ENCODE data around the gene TNFRSF17. TPM values are rescaled to one million over a fixed set of nuclear protein-coding genes. Genes with fewer than 3 reads are reported as not detected.
"Not testable (repeated sequence)": the region's sequence is repeated elsewhere in the genome, so short reads cannot be mapped to it uniquely, and the experiment has no call there.

Gene TNFRSF17
- total RNA-seq, 2 donors from 2014 or later: not detected

GRCh38 chr16:11966173-11966572 lies 1.2 kb downstream of the TNFRSF17 start:
- H3K27me3 Mint-ChIP-seq (ENCODE audit: insufficient read depth): no peaks in the 10 kb centered on the region
- no peaks in the 10 kb centered on the region for H3K4me1 Mint-ChIP-seq
- no peaks in the 10 kb centered on the region for H3K9me3 ChIP-seq (ENCODE audit: control insufficient read depth, low read length)
- no peak overlapping the region for H3K27ac ChIP-seq (ENCODE audit: low read depth, low read length)
- no peaks in the 10 kb centered on the region for H3K9me3 Mint-ChIP-seq
- H3K36me3 Mint-ChIP-seq (ENCODE audit: low read depth): no peaks in the 10 kb centered on the region
- TF ChIP-seq, protein P1, sequence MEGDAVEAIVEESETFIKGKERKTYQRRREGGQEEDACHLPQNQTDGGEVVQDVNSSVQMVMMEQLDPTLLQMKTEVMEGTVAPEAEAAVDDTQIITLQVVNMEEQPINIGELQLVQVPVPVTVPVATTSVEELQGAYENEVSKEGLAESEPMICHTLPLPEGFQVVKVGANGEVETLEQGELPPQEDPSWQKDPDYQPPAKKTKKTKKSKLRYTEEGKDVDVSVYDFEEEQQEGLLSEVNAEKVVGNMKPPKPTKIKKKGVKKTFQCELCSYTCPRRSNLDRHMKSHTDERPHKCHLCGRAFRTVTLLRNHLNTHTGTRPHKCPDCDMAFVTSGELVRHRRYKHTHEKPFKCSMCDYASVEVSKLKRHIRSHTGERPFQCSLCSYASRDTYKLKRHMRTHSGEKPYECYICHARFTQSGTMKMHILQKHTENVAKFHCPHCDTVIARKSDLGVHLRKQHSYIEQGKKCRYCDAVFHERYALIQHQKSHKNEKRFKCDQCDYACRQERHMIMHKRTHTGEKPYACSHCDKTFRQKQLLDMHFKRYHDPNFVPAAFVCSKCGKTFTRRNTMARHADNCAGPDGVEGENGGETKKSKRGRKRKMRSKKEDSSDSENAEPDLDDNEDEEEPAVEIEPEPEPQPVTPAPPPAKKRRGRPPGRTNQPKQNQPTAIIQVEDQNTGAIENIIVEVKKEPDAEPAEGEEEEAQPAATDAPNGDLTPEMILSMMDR (conservative IDR thresholded peaks at IDR 0.05): no peak
- DNase-seq: no peak
- H3K27me3 ChIP-seq (ENCODE audit: control insufficient read depth, insufficient read depth, low read length, poor library complexity, severe bottlenecking): no peaks in the 10 kb centered on the region
- no peaks in the 10 kb centered on the region for H3K4me1 ChIP-seq (ENCODE audit: control insufficient read depth, insufficient read depth, low read length)
- WGBS, 2 experiments (ENCODE audit: insufficient coverage in 1 of 2, insufficient read length in 1 of 2): 94% methylated on average over 5 to 7 of the region's 7 CpGs
- H3K27ac Mint-ChIP-seq: no peak overlapping the region
- H3K4me3 ChIP-seq (ENCODE audit: low read length): no peak overlapping the region
- no peaks in the 10 kb centered on the region for H3K36me3 ChIP-seq (ENCODE audit: control insufficient read depth, insufficient read depth, low read length)
- no peak overlapping the region for H3K4me3 Mint-ChIP-seq
- no peak overlapping the region for H3K9ac ChIP-seq (ENCODE audit: extremely low read depth, low read length, poor library complexity, severe bottlenecking)

GRCh38 chr16:11967195-11967911 lies 2.3 kb downstream of the TNFRSF17 start:
- Histone ChIP-seq H3K4me1 (ENCODE audit: control insufficient read depth, insufficient read depth, low read length) (no peaks in the 10 kb centered on the region), H3K9ac (ENCODE audit: extremely low read depth, low read length, poor library complexity, severe bottlenecking) (no peak overlapping the region), H3K27ac (ENCODE audit: low read depth, low read length) (no peak overlapping the region), H3K36me3 (ENCODE audit: control insufficient read depth, insufficient read depth, low read length) (no peaks in the 10 kb centered on the region), H3K9me3 (ENCODE audit: control insufficient read depth, low read length) (no peaks in the 10 kb centered on the region), H3K4me3 (ENCODE audit: low read length) (no peak overlapping the region), H3K27me3 (ENCODE audit: control insufficient read depth, insufficient read depth, low read length, poor library complexity, severe bottlenecking) (no peaks in the 10 kb centered on the region)
- H3K27me3 Mint-ChIP-seq (ENCODE audit: insufficient read depth): no peaks in the 10 kb centered on the region
- no peak for DNase-seq
- 89 to 90% methylated on average over 16 to 17 of the region's 17 CpGs for WGBS, 2 experiments (ENCODE audit: insufficient coverage in 1 of 2, insufficient read length in 1 of 2)
- H3K36me3 Mint-ChIP-seq (ENCODE audit: low read depth): peaks cover 5% of the 10 kb centered on the region
- H3K4me3 Mint-ChIP-seq: no peak overlapping the region
- no peaks in the 10 kb centered on the region for H3K4me1 Mint-ChIP-seq
- no peaks in the 10 kb centered on the region for H3K9me3 Mint-ChIP-seq
- TF ChIP-seq, protein P1 (conservative IDR thresholded peaks at IDR 0.05): no peak
- no peak overlapping the region for H3K27ac Mint-ChIP-seq

DNA sequence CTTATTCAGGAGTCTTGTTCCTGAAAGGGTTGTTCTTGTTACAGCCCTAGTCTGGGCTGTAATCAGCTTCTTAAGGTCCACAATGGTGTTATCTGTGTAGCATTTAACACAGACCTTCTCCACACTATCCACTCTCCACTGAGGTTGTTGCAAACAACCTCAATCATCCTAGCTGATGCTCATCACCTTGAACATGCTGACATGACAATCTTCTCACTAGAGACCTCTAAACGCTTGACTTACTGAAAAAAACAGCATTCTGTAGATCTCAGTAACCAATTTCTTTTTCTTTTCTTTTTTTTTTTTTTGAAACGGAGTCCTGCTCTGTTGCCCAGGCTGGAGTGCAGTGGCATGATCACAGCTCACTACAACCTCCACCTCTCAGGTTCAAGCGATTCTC lies 3.6 kb downstream of the TNFRSF17 start:
- DNase-seq: no peak
- Mint-ChIP-seq H3K27ac (no peak overlapping the region), H3K9me3 (no peaks in the 10 kb centered on the region), H3K4me1 (no peaks in the 10 kb centered on the region), H3K4me3 (no peak overlapping the region), H3K27me3 (ENCODE audit: insufficient read depth) (no peaks in the 10 kb centered on the region), H3K36me3 (ENCODE audit: low read depth) (peaks cover 8% of the 10 kb centered on the region)
- TF ChIP-seq, protein P1 (conservative IDR thresholded peaks at IDR 0.05): no peak
- 89 to 100% methylated on average over 1 to 3 of the region's 3 CpGs for WGBS, 2 experiments (ENCODE audit: insufficient coverage in 1 of 2, insufficient read length in 1 of 2)
- Histone ChIP-seq H3K4me1 (ENCODE audit: control insufficient read depth, insufficient read depth, low read length) (no peaks in the 10 kb centered on the region), H3K9ac (ENCODE audit: extremely low read depth, low read length, poor library complexity, severe bottlenecking) (no peak overlapping the region), H3K27ac (ENCODE audit: low read depth, low read length) (no peak overlapping the region), H3K4me3 (ENCODE audit: low read length) (no peak overlapping the region), H3K9me3 (ENCODE audit: control insufficient read depth, low read length) (no peaks in the 10 kb centered on the region), H3K27me3 (ENCODE audit: control insufficient read depth, insufficient read depth, low read length, poor library complexity, severe bottlenecking) (no peaks in the 10 kb centered on the region), H3K36me3 (ENCODE audit: control insufficient read depth, insufficient read depth, low read length) (no peaks in the 10 kb centered on the region)

DNA sequence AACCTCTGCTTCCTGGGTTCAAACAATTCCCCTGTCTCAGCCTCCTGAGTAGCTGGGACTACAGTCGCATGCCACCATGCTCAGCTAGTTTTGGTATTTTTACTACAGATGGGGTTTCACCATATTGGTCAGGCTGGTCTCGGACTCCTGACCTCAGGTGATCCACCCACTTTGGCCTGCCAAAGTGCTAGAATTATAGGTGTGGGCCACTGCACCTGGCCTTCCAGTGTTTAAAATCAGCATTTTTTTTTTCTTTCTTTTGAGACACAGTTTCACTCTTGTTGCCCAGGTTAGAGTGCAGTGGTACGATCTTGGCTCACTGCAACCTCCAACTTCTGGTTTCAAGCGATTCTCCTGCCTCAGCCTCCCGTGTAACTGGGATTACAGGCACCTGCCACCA lies 5.3 kb downstream of the TNFRSF17 start:
- peaks cover 14% of the 10 kb centered on the region for H3K36me3 Mint-ChIP-seq (ENCODE audit: low read depth)
- H3K9me3 ChIP-seq (ENCODE audit: control insufficient read depth, low read length); H3K27ac ChIP-seq (ENCODE audit: low read depth, low read length); H3K27me3 Mint-ChIP-seq (ENCODE audit: insufficient read depth); H3K9ac ChIP-seq (ENCODE audit: extremely low read depth, low read length, poor library complexity, severe bottlenecking); H3K4me1 ChIP-seq (ENCODE audit: control insufficient read depth, insufficient read depth, low read length); DNase-seq; H3K27me3 ChIP-seq (ENCODE audit: control insufficient read depth, insufficient read depth, low read length, poor library complexity, severe bottlenecking); H3K9me3 Mint-ChIP-seq; H3K4me3 ChIP-seq (ENCODE audit: low read length); H3K4me1 Mint-ChIP-seq; H3K27ac Mint-ChIP-seq; H3K36me3 ChIP-seq (ENCODE audit: control insufficient read depth, insufficient read depth, low read length); H3K4me3 Mint-ChIP-seq: not testable (repeated sequence)
- WGBS, 2 experiments (ENCODE audit: insufficient coverage in 1 of 2, insufficient read length in 1 of 2): 90 to 95% methylated on average over 4 to 5 of the region's 5 CpGs
